Liver (tissue), 9 donors: ENCODE data around the gene GNG3. TPM values are rescaled to one million over a fixed set of nuclear protein-coding genes. Genes with fewer than 3 reads are reported as not detected.

Experiments
- DNase-seq: peaks from one replicate; pipeline ENCODE4 v3.0.0-alpha.2; 2017; ENCODE audit warnings: low spot score
- H3K27ac ChIP-seq, 2 donors: one replicate each; pipeline ENCODE4 v1.7.0; 2013; ENCODE audit warnings: inconsistent platforms in 2 of 2, low read length in 2 of 2, control low read depth in 1 of 2, low read depth in 1 of 2, mild to moderate bottlenecking in 1 of 2
- H3K27me3 ChIP-seq, 4 donors: one replicate each; pipeline versions ENCODE4 v1.6.1 to v1.7.0; 2013; ENCODE audit warnings: low read length in 3 of 4, inconsistent platforms in 1 of 4, mild to moderate bottlenecking in 1 of 4, moderate library complexity in 1 of 4; ENCODE audit not compliant: control insufficient read depth in 4 of 4, insufficient read depth in 4 of 4
- H3K36me3 ChIP-seq, 4 donors: one replicate each; pipeline versions ENCODE4 v1.6.1 to v1.7.0; 2013; ENCODE audit warnings: low read length in 3 of 4, mild to moderate bottlenecking in 3 of 4, low read depth in 1 of 4, moderate library complexity in 1 of 4; ENCODE audit not compliant: control insufficient read depth in 4 of 4, insufficient read depth in 3 of 4
- H3K4me1 ChIP-seq, 4 donors: one replicate each; pipeline versions ENCODE4 v1.6.1 to v1.7.0; 2013; ENCODE audit warnings: low read length in 3 of 4, mild to moderate bottlenecking in 3 of 4, moderate library complexity in 1 of 4; ENCODE audit not compliant: control insufficient read depth in 4 of 4, insufficient read depth in 4 of 4
- H3K4me3 ChIP-seq, 3 donors: one replicate each; pipeline versions ENCODE4 v1.6.1 to v1.7.0; 2013; ENCODE audit warnings: low read length in 3 of 3, control low read depth in 1 of 3, low read depth in 1 of 3, mild to moderate bottlenecking in 1 of 3
- H3K9ac ChIP-seq, 2 donors: one replicate each; pipeline ENCODE4 v1.7.0; 2013; ENCODE audit warnings: low read length in 2 of 2, mild to moderate bottlenecking in 2 of 2, moderate library complexity in 2 of 2, control low read depth in 1 of 2, low read depth in 1 of 2
- H3K9me3 ChIP-seq, 4 donors: one replicate each; pipeline versions ENCODE4 v1.6.1 to v1.7.0; 2013; ENCODE audit warnings: low read length in 3 of 4; ENCODE audit not compliant: control insufficient read depth in 4 of 4
- EGR1 ChIP-seq, 2 donors: IDR thresholded peaks; 2 replicates each; pipeline ENCODE4 v1.6.1; 2016 to 2018; ENCODE audit warnings: antibody characterized with exemption in 2 of 2, low read depth in 2 of 2
- FOXA1 ChIP-seq: IDR thresholded peaks from 2 replicates; pipeline ENCODE4 v1.6.1; 2016; ENCODE audit warnings: antibody characterized with exemption
- FOXA2 ChIP-seq: IDR thresholded peaks from 2 replicates; pipeline ENCODE4 v1.6.1; 2016; ENCODE audit warnings: antibody characterized with exemption
- GABPA ChIP-seq, 2 donors: IDR thresholded peaks in 1 of 2; conservative IDR thresholded peaks in 1 of 2; 2 replicates each; pipeline ENCODE4 v1.6.1; 2016; ENCODE audit warnings: antibody characterized with exemption in 2 of 2, mild to moderate bottlenecking in 1 of 2, moderate library complexity in 1 of 2
- HNF4A ChIP-seq, 2 donors: conservative IDR thresholded peaks; 2 replicates each; pipeline ENCODE4 v1.6.1; 2016; ENCODE audit warnings: antibody characterized with exemption in 2 of 2, mild to moderate bottlenecking in 2 of 2
- HNF4G ChIP-seq: IDR thresholded peaks from 2 replicates; pipeline ENCODE4 v1.6.1; 2016; ENCODE audit warnings: antibody characterized with exemption
- JUND ChIP-seq, 2 donors: IDR thresholded peaks; 2 replicates each; pipeline ENCODE4 v1.6.1; 2016; ENCODE audit warnings: antibody characterized with exemption in 2 of 2
- NR2F2 ChIP-seq: IDR thresholded peaks from 2 replicates; pipeline ENCODE4 v1.6.1; 2016; ENCODE audit warnings: antibody characterized with exemption
- RAD21 ChIP-seq, 2 donors: IDR thresholded peaks; 2 replicates each; pipeline ENCODE4 v1.6.1; 2016; ENCODE audit warnings: antibody characterized with exemption in 2 of 2, mild to moderate bottlenecking in 2 of 2
- RXRA ChIP-seq, 2 donors: IDR thresholded peaks; 2 replicates each; pipeline ENCODE4 v1.6.1; 2017 to 2018; ENCODE audit warnings: antibody characterized with exemption in 2 of 2, mild to moderate bottlenecking in 1 of 2
- SP1 ChIP-seq: IDR thresholded peaks from 2 replicates; pipeline ENCODE4 v1.6.1; 2018; ENCODE audit warnings: antibody characterized with exemption, mild to moderate bottlenecking
- TAF1 ChIP-seq: conservative IDR thresholded peaks from 2 replicates; pipeline ENCODE4 v1.6.1; 2016; ENCODE audit warnings: antibody characterized with exemption, mild to moderate bottlenecking
- YY1 ChIP-seq: IDR thresholded peaks from 2 replicates; pipeline ENCODE4 v1.6.1; 2016; ENCODE audit warnings: antibody characterized with exemption, mild to moderate bottlenecking
- WGBS: extraction: QIAGEN DNeasy Blood & Tissue Kit; methylation state at CpG from one replicate; pipeline ENCODE4 v1.1.7; 2013; 5-methylcytosine and 5-hydroxymethylcytosine counted together
- polyA plus RNA-seq, 2 donors: library from polyadenylated mRNA; stranded (reverse) in 1 of 2; unstranded in 1 of 2; fragments of 200-250 nt in 1 of 2; fragments of >200 nt in 1 of 2; fragmentation: Nextera tagmentation in 1 of 2; extraction: Ambion mirVana in 1 of 2; gene quantifications; one replicate each; pipeline versions ENCODE4 v1.2.1 to v1.2.3, GENCODE V29; 2013 to 2015
- total RNA-seq, 2 donors: library from RNA; depleted of rRNA; stranded (reverse); fragments of >200 nt; gene quantifications; one replicate each; pipeline ENCODE4 v1.2.3, GENCODE V29; 2014
- TF ChIP-seq, protein P1 (sequence below): IDR thresholded peaks from 2 replicates; pipeline ENCODE4 v1.6.1; 2016; ENCODE audit warnings: antibody characterized with exemption
- TF ChIP-seq, protein P2 (sequence below): IDR thresholded peaks from 2 replicates; pipeline ENCODE4 v1.6.1; 2016; ENCODE audit warnings: antibody characterized with exemption
- TF ChIP-seq, protein P3 (sequence below): IDR thresholded peaks from 2 replicates; pipeline ENCODE4 v1.6.1; 2016; ENCODE audit warnings: antibody characterized with exemption, mild to moderate bottlenecking
- TF ChIP-seq, protein P4 (sequence below): IDR thresholded peaks from 2 replicates; pipeline ENCODE4 v1.6.1; 2016; ENCODE audit warnings: antibody characterized with exemption
- TF ChIP-seq, protein P5 (sequence below): fragments of 150-350 bp; IDR thresholded peaks from 2 replicates; pipeline ENCODE4 v1.5.1; 2017; ENCODE audit warnings: improper control_type of control experiment, low read depth, low read length; ENCODE audit not compliant: missing input control
- donor health status: healthy.
- donor health status: healthy.
- donor health status: healthy.
- donor health status: healthy.
- donor health status: healthy.

Gene GNG3
- total and polyA plus RNA-seq, 4 donors = 0.19 TPM; not detected in 3

DNA sequence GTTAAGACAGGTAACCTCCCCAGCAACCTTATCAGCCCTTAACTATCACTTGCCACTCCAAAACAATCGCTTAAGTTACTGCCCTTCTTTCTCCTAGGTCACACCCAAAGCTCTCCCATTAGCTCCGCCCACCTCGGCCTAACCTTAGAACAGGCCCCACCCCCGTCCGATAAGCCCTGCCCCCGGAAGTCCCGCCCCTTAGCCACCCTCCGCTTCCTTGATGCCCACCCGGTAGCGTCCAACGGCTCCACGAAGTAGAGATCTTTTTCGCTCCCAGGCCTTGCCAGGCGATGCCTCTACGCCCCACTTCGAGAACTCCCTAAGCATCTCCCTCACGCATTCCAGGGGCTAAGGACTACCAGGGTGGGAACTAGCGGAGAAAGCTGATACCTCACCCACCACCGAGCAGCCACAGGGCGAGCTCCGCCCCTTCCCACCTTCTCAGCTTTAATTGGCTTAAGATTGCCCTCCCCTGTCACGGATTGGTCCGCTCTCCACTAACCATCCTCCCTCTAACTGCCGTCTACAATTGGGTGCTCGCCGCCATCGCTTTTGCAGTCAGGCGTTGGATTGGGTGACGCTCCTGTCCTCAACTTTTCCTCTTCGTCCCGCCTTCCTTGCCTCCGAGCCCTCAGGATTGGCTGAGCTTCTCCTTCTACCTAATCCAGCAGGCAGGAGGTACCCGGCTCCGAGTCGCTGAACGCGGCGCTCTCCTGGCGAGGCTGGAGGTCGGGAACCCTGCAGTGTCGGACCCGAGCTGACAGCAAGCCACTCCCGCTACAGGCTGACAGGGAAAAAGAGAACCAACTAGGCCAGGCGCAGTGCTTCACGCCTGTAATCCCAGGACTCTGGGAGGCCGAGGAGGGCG lies 46.5 kb downstream of the GNG3 start, which contains the start of gene ZBTB3 (continued):
- TF ChIP-seq, protein P1, sequence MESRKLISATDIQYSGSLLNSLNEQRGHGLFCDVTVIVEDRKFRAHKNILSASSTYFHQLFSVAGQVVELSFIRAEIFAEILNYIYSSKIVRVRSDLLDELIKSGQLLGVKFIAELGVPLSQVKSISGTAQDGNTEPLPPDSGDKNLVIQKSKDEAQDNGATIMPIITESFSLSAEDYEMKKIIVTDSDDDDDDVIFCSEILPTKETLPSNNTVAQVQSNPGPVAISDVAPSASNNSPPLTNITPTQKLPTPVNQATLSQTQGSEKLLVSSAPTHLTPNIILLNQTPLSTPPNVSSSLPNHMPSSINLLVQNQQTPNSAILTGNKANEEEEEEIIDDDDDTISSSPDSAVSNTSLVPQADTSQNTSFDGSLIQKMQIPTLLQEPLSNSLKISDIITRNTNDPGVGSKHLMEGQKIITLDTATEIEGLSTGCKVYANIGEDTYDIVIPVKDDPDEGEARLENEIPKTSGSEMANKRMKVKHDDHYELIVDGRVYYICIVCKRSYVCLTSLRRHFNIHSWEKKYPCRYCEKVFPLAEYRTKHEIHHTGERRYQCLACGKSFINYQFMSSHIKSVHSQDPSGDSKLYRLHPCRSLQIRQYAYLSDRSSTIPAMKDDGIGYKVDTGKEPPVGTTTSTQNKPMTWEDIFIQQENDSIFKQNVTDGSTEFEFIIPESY = no peak
- TF ChIP-seq HNF4A (conservative IDR thresholded peaks at IDR 0.05) = no peak
- peak; percentile 88 to 94 for TF ChIP-seq GABPA (IDR thresholded peaks at IDR 0.05 in 1 of 2, conservative IDR thresholded peaks at IDR 0.05 in 1 of 2)
- TF ChIP-seq JUND (IDR thresholded peaks at IDR 0.05) = no peak
- TF ChIP-seq FOXA2 = no peak
- TF ChIP-seq, protein P2, sequence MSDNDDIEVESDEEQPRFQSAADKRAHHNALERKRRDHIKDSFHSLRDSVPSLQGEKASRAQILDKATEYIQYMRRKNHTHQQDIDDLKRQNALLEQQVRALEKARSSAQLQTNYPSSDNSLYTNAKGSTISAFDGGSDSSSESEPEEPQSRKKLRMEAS = peak; percentile 43

DNA sequence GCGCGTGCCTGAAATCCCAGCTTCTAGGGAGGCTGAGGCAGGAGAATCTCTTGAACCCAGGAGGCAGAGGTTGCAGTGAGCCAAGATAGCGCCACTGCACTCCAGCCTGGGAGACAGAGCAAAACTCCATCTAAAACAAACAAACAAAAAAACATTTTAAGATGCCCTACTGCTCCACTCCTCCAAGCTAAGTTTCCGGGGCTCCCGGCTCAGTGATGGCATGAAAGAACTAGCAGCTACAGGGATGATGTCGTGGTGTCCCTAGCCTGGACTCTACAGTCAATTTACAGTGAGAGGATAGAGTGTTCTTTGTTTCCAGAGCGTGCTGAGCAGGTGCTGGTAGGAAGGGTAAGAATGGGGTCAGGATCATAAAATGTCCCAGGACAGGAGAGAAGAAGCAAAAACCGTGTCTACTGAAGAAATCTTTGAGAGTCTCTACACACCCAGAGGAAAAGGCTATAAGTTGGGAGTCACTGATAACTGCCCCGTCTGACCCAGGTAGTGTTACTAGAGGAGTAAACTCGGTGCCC lies 47.7 kb downstream of the GNG3 start:
- no peak for DNase-seq
- Histone ChIP-seq H3K4me1 (peaks cover 4 to 12% (median 9%) of the 10 kb centered on the region in 4 donors), H3K9me3 (no peaks in the 10 kb centered on the region), H3K27ac (no peak overlapping the region), H3K9ac (no peak overlapping the region), H3K27me3 (no peaks in the 10 kb centered on the region), H3K36me3 (peaks cover 0 to 8% (median 4%) of the 10 kb centered on the region in 4 donors), H3K4me3 (no peak overlapping the region)
- WGBS = 83% methylated on average over 10 of the region's 10 CpGs
- TF ChIP-seq HNF4G = no peak
- no peak for TF ChIP-seq JUND (IDR thresholded peaks at IDR 0.05)
- TF ChIP-seq, protein P3, sequence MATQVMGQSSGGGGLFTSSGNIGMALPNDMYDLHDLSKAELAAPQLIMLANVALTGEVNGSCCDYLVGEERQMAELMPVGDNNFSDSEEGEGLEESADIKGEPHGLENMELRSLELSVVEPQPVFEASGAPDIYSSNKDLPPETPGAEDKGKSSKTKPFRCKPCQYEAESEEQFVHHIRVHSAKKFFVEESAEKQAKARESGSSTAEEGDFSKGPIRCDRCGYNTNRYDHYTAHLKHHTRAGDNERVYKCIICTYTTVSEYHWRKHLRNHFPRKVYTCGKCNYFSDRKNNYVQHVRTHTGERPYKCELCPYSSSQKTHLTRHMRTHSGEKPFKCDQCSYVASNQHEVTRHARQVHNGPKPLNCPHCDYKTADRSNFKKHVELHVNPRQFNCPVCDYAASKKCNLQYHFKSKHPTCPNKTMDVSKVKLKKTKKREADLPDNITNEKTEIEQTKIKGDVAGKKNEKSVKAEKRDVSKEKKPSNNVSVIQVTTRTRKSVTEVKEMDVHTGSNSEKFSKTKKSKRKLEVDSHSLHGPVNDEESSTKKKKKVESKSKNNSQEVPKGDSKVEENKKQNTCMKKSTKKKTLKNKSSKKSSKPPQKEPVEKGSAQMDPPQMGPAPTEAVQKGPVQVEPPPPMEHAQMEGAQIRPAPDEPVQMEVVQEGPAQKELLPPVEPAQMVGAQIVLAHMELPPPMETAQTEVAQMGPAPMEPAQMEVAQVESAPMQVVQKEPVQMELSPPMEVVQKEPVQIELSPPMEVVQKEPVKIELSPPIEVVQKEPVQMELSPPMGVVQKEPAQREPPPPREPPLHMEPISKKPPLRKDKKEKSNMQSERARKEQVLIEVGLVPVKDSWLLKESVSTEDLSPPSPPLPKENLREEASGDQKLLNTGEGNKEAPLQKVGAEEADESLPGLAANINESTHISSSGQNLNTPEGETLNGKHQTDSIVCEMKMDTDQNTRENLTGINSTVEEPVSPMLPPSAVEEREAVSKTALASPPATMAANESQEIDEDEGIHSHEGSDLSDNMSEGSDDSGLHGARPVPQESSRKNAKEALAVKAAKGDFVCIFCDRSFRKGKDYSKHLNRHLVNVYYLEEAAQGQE = no peak
- no peak for TF ChIP-seq GABPA (IDR thresholded peaks at IDR 0.05 in 1 of 2, conservative IDR thresholded peaks at IDR 0.05 in 1 of 2)
- no peak for TF ChIP-seq SP1
- no peak for TF ChIP-seq RAD21 (IDR thresholded peaks at IDR 0.05)
- TF ChIP-seq, protein P4, sequence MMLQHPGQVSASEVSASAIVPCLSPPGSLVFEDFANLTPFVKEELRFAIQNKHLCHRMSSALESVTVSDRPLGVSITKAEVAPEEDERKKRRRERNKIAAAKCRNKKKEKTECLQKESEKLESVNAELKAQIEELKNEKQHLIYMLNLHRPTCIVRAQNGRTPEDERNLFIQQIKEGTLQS = no peak
- TF ChIP-seq, protein P5, sequence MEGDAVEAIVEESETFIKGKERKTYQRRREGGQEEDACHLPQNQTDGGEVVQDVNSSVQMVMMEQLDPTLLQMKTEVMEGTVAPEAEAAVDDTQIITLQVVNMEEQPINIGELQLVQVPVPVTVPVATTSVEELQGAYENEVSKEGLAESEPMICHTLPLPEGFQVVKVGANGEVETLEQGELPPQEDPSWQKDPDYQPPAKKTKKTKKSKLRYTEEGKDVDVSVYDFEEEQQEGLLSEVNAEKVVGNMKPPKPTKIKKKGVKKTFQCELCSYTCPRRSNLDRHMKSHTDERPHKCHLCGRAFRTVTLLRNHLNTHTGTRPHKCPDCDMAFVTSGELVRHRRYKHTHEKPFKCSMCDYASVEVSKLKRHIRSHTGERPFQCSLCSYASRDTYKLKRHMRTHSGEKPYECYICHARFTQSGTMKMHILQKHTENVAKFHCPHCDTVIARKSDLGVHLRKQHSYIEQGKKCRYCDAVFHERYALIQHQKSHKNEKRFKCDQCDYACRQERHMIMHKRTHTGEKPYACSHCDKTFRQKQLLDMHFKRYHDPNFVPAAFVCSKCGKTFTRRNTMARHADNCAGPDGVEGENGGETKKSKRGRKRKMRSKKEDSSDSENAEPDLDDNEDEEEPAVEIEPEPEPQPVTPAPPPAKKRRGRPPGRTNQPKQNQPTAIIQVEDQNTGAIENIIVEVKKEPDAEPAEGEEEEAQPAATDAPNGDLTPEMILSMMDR = no peak
- TF ChIP-seq FOXA1 = no peak
- TF ChIP-seq HNF4A (conservative IDR thresholded peaks at IDR 0.05) = no peak
- TF ChIP-seq RXRA (IDR thresholded peaks at IDR 0.05) = no peak
- TF ChIP-seq, protein P2 = no peak
- no peak for TF ChIP-seq FOXA2
- TF ChIP-seq, protein P1 = no peak
- TF ChIP-seq EGR1 (IDR thresholded peaks at IDR 0.05; ENCODE audit: low read depth in 2 of 2) = no peak
- TF ChIP-seq TAF1 = no peak
- no peak for TF ChIP-seq YY1
- no peak for TF ChIP-seq NR2F2
